GM11168 (cell line): Measurements from ENCODE around the gene ERG28.

Experiments
- in situ Hi-C: fragments of 300-500 bp; cut with MboI; formaldehyde crosslinking; loops from one replicate; pipeline ENCODE4 v1.12.0; 2022; ENCODE audit warnings: low sequenced_read_pairs; ENCODE audit not compliant: unreplicated experiment

The ERG28 gene

GRCh38 chr14:75661499-75661814, 781 bp upstream of the ERG28 start:
- in situ Hi-C loops: no loop called here

DNA sequence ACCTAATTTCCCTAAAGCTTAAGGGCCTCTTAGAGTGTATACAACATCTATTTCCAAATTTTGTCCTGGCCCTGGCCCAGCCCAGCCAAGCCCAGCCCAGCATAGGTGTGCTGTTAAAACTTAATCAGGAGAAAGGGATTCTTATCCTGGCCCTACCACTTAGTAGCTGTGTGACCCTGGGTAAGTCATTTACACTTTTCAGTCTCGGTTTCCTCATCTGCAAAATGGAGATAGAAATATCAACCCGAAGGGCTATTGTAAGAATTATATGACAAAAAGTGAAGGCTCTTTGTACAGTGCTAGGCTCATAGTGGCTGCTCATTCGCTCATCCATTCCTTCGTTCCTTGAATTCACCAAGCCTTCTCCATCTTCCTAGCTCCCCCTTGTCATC, 442 bp downstream of the ERG28 start:
- in situ Hi-C loops: no loop called here

GRCh38 chr14:75658957-75659356, 1.7 kb downstream of the ERG28 start:
- in situ Hi-C loops: no loop called here

DNA sequence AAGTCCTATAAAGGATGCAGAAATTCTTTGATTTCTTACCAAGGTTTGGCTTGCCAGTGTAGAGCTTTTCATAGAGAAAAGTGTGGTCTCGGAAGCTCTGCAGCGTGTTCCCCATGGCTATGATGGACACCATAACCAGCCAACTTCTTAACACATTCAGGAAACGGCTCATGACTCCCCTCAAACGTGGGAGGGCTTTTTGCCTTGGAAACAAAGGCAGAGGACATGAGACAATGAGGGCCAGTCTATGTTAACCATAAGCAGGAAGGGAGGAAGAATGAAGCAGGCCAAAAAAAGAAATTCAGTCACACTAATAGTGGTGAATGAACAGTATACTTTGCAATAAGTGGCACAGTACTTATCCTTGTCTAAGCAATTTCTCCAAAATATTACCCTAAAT, 3.3 kb downstream of the ERG28 start:
- in situ Hi-C loops: no loop called here

DNA sequence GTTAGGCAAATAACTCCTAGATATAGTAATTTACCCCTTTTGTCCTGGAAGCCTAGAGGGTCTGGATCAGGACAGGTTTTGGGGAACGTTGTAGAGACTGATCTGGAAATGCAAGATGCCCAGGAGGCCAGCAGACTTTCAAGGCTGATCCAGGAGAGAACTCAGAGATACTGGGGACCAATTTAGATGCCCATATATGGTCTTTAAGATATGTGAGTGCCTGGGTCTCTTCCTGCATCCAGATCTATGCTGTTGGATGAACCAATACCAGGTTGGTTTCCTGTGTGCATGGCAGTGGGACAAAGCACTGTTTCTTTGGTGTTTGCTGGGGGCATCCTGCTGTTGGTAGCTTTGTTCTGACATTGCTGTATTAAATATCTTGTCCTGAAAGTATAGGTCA, 5.4 kb downstream of the ERG28 start:
- in situ Hi-C loops: no loop called here

- in situ Hi-C loops: loop anchor here (5.0 kb wide), 1 partner anchor 72 kb away; no protein-coding TSS in a partner anchor
These were observed 6.4 kb downstream of the ERG28 start for GRCh38 chr14:75654127-75654732.

GRCh38 chr14:75653563-75653962, 7.1 kb downstream of the ERG28 start:
- in situ Hi-C loops: loop anchor here (5.0 kb wide), 1 partner anchor 71 kb away; no protein-coding TSS in a partner anchor

DNA sequence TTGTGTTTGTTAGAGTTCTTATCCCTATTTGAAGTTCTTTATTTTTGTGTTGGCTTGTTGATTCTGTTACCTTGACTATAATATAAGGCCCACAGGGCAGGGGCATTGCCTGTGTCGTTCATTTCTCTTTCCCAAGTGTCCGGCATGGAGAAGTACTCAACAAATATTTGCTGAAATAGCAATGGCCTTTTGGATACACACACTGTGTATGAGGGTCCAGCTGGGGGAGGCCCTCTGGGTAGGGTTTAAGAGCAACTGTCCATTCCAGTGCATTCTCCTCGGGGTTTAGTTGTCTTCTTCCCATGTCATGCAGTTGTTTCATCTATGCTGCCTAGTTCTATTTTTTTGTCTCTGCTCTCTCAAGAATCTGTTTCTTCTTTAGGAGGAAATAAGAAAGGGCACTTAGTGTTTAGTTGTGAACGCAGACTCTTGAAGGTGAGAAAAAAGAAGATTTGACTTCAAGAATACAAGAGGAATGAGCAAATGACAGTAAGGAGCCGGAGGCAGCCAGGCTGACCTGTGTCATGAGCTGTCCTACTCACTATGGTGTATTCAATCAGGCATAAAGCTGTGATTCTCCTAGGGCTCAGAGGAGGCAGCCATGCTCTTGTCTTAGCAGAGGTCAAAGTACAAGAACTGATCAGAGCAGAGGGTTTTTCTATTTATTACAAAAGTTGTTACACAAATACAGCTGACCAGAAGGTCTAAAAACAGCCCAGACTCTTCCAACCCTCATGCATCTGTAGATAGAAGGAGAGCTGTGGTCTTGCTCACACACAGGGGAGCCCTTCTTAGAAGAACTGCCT, 10.2 kb downstream of the ERG28 start:
- in situ Hi-C loops: loop anchor here (5.0 kb wide), 1 partner anchor 68 kb away; no protein-coding TSS in a partner anchor

- in situ Hi-C loops: loop anchor here (5.0 kb wide), 1 partner anchor 67 kb away; no protein-coding TSS in a partner anchor
These were observed 10.9 kb downstream of the ERG28 start for GRCh38 chr14:75649773-75650172.

GRCh38 chr14:75649337-75649736, 11.3 kb downstream of the ERG28 start:
- in situ Hi-C loops: no loop called here

DNA sequence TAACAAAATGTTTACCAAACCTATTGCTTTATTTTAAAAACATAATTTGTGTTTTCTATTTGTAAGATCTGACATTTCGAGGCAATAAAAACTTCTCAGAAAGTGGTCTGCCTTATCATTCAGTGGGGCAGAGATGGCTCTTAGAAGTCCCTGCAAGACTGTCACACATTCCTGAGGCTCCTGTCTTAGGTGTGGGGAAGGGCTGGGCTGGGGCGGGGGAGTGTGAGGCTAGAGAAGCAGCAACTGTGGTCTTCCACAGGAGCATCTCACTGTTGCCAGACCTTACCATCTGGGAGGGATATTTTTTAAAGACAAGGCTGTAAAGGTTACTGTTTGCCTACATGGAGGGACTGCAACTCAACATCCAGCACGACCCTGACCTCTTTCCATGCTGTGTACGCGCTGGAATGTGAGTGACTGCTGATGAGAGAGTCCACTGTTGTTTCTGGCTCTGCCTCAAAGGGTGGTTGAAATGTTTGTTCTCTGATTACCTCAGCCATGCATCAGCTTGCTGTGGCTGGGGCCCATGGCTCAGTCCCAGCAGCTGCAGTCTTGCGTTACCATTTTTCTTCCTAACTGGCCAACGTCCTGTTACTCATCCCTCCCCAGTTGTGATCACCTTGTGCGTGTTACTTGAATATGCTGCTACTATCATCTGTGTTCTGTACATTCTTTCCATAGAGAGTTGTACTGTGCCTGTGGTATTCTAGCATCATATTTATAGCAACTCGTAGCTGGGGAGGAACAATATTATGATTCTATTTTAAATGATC, 12.4 kb downstream of the ERG28 start:
- in situ Hi-C loops: no loop called here

DNA sequence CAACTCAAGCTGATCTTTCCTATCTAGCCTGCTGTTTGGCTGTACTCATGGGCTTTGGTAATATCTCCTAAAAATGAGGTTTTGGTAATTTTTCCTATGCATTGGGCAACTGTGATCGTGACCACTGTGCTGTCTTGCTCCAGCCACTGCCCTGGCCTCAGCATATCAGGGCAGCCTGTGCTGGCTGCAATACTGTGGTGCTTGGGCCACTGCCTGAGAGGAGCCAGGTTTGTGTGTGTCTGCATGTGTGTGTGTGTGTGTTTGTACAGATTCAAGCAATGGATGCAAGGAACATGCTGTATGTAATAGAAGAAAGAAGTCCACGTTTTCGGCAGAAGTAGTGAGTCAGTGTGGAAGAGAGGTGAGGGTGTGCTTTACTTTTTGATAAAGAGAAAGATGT, 13.0 kb downstream of the ERG28 start:
- in situ Hi-C loops: no loop called here

- in situ Hi-C loops: no loop called here
These were observed 13.9 kb downstream of the ERG28 start for GRCh38 chr14:75646762-75647161.

DNA sequence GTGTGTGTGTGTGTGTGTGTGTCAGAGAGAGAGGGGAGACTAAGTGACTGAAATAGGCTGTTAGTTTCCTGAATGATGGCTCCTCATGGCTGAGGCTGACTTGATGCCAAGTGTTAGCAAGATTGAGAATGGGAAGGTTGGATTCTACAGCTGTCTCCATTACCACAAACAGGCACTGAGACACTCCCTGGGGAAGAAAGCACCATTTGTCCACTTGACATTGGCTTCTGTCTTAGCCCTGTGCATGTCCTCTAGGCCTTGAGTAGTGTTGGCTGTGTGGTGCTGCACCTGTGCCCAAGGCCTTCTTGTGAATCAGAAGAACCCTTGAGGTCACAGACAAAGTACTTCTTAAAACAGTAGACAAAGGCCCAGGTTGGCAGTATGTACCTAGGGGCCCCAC, 15.6 kb downstream of the ERG28 start:
- in situ Hi-C loops: no loop called here

DNA sequence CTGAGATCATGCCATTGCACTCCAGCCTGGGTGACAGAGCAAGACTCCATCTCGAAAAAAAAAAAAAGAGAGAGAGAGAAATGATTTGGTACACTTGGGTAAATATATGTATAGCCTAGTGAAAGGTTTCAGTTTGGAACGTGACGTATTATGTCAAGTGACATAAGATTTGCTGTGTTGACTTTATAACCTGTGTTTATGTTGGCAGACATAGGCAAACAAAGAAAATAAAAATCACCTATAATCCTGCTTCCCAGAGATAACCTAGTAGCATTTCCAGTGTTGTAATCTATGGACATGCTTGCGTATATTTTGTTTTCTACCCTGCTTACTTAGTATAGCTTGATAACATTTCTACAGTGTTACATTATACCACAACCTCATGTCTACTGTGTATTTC, 16.7 kb downstream of the ERG28 start:
- in situ Hi-C loops: no loop called here

GRCh38 chr14:75640876-75641275, 19.8 kb downstream of the ERG28 start:
- in situ Hi-C loops: no loop called here

- in situ Hi-C loops: no loop called here
These were observed 24.5 kb downstream of the ERG28 start for GRCh38 chr14:75636100-75636692.

DNA sequence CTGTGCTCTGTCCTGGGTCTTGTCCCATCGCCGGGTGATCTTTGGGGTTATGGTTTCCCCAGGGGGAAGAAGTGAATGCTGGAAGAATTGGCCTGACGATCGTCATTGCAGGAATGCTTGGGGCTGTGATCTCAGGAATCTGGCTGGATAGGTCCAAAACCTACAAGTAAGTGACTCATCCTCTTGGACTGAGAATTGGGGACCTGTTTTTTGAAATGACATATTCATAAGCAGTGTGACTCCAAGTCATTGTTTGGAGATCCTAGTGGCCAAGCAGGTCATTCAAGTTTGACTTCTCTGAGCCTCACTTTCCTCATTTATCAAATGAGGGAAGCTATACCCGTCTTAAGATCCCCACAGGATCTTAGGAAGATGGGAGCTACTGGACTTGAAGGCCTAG, 25.8 kb downstream of the ERG28 start:
- in situ Hi-C loops: no loop called here

- in situ Hi-C loops: no loop called here
These were observed 29.2 kb downstream of the ERG28 start for GRCh38 chr14:75631453-75631831.

DNA sequence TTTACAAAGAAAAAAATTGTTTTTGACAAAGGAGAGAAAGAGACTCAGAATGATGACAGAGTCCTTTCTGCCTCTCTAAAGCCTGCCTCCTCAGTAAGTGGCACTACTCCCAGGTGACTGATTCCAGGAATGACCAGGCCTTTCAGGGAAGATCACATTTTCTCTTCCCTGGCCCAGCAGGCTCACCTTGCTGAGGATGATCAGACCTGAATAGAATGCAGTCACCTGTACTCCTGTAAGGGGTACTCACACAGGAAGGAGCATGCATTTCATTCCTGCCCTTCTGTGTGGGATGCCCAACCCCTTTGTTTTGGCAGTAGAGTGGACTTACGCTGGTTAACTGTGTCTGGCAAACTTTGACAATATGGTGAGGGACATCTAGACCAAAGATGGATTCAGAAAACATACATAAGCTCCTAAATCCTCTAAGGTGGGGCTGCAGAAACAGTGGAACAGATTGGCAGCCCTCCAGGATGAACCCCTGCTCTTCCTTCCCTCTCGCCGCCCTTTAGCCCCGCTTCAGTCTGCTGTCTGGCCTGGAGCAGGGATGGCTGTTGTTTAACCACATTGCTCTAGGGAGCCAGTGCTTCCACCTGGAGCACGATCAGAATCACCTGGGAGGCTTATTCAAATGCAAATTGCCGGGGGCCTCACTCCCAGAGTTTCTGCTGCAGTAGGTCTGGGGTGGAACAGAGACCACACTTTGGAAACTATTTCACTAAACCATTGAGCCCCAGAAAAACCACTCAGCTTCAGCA, 29.8 kb downstream of the ERG28 start:
- in situ Hi-C loops: no loop called here
